Ammon's horn (tissue), 1 donor: ENCODE results near the gene SDHA.
"Not testable (repeated sequence)": the region's sequence is repeated elsewhere in the genome, so short reads cannot be mapped to it uniquely, and the experiment has no call there.

Experiments
- DNase-seq: peaks from one replicate; pipeline ENCODE4 v3.0.0-alpha.2; 2016; ENCODE audit warnings: low spot score

The SDHA gene

GRCh38 chr5:198516-199196 lies 19.5 kb upstream of the SDHA start:
- no peak for DNase-seq

GRCh38 chr5:199197-199949 lies 18.7 kb upstream of the SDHA start:
- no peak for DNase-seq

GRCh38 chr5:199950-200645 lies 18.0 kb upstream of the SDHA start:
- no peak for DNase-seq

- no peak for DNase-seq
These were observed 17.1 kb upstream of the SDHA start for GRCh38 chr5:200985-201384.

DNA sequence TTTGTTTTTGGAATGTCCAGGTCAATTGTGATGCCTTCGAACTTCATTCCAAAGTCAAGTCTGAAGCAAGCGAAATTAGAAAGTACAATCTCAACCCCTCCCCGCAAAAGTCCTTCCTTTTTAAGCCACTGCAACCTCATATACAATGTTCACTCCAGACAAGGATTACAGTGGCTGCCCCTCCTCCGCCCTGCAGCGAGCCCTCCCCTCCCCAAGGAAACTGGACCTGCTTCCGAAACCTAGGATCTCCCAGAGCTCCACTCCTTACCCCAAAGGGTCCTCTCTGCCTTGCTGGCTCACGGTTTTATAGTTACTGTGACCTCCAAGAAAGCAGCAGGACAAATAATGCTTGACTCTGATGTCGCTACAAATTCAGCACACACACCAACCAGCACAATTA lies 16.4 kb upstream of the SDHA start:
- no peak for DNase-seq

DNA sequence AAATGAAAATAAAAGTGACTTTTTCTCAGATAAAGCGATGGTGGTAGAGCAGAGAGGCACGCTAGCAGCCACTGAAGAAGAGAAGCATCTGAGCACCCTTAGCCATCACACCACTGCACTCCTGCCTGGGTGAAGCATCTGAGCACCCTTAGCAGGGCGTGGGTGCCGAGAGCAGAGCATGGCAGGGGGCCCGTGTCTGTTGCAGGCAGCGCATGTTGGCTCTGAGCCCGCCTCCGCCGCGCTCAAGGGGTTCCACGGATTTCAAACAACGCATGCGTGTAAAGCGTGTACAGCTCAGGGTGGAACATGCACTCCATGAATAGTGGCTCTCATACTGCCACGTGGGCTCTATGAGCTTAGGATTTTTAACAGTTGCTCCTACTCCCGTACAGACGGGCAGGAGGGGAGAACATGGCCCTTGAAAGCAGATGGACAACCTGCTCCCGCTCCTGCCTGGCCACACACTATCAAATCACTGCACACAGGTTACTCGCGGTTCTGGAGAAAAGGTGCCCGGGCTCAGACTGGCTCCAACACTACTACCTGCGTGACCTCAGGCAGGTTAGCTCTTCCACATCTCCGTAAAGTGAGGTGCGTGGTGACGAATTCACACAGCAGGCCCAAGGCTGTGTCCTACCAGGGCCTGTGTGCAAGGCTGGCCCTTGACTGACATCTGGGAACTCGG lies 14.7 kb upstream of the SDHA start:
- DNase-seq: no peak

- no peak for DNase-seq
These were observed 14.1 kb upstream of the SDHA start for GRCh38 chr5:204001-204400.

DNA sequence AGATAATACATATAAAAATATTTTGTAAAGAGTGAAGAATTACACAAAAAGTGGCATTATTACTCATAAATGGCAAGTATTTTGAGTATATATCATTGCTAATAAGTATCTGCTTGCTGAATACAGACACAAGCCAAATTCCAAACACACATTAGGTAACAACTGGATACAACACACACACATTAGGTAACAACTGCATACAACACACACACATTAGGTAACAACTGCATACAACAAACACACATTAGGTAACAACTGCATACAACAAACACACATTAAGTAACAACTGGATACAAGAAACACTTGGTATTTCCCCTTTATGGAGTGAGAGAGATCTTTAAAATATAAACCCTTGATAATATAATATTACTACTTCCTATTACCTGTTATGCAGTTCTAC lies 13.7 kb upstream of the SDHA start:
- DNase-seq: no peak

DNA sequence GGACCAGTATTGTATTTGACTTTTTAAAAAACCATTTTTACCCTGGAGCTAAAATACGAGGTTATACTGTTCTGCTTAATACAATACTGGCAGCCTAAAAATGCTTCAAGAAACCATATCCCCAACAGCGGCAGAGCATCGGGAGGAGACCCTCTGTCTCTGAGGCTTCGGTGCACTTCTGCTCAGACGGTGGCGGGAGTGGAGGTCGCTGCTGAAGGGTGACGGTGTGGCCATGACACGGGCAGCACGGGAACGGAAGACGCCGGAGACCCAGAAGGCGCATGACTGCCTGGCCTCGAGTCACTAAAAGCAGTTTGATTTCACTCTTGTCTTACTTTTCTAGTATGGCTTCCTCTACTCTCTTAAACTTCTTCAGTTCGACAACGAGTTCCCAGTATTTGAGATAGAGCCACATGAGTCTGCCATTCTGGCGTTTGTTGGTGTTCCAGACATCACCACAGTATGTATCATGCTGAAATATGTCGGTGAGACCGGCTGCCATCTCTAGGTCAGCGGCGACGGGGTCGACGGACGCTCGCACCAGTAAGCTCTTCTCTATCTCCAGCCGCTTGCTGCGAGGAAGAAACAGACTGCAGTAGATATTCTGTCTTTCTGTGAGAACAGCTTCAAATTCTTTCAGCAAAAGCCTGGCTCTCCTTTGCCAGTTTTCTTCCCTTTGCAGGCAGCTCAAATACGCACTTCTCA lies 13.0 kb upstream of the SDHA start:
- no peak for DNase-seq

- no peak for DNase-seq
These were observed 11.7 kb upstream of the SDHA start for GRCh38 chr5:206406-206805.

- DNase-seq: no peak
These were observed 11.1 kb upstream of the SDHA start for GRCh38 chr5:206927-207536.

DNA sequence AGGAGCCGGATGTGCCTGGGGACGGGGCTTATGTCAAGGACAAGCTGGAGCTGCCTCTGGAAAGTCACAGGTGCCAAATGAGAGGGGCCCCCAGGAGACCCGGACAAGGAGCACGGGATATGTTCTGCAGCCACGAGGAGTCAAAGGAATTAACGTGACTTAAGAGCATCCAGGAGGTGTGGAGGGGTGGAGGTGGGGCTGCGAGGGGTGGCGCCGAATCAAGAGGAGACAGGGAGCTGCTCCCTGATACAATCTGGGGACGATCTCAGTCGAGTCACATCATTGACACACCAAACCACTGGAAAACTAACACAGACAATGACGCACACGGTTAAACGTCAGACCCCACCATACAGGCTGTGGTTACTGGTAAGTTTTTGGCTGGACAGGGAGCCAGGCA lies 10.5 kb upstream of the SDHA start:
- no peak for DNase-seq

DNA sequence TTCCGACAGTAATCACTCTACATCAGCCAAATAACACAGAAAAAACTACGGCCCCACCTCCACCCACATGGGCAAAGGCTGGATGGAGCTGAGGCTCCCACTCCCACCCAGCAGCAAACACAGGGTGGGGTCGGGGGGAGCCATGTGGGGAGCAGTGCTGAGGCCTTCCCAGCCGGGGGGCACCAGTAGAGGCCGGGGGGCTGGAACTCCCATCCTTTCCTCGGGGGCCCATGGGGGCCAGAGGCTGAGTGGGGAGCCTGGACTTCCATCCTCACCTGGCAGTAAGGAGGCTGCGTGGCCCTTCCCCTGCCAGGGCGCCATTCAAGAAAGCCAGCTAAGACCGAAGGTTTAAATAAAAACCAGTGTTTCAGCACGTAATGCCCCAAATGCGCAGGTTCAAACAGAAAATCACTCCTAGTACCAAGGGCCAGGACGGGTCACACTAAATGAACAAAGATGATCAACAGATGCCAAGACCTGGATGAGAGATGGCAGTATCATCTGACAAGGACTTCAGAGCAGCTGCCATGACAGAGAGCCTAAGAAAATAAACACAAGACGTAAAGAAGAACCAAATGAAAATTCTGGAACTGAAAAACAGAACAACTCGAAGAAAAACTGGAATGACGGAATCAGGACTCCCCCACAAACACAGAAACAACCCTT lies 9.5 kb upstream of the SDHA start:
- no peak for DNase-seq

DNA sequence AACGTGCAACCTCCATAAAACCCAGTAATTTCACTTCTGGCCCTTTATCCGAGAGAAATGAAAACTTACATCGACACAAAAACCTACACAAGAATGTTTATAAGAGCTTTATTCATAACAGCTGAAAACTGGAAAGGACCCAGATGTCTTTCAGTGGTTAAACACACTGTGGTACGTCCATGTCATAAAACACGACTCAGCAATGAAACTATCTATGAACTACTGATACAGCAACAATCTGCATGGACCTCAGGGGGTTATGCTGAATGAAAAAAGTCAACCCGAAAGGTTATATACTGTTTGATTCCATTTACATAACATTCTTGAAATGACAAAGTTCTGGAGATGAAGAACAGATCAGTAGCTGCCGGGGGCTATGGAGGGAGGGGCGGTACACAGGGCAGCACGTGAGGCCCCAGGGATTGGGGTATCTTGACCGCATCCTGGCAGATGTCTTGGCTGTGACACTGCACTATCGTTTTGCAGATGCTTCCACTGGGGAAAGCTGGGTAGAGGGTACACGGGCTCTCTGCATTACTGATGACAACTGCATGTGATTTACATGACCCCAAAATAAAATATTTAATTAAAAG lies 4.2 kb upstream of the SDHA start:
- no peak for DNase-seq

DNA sequence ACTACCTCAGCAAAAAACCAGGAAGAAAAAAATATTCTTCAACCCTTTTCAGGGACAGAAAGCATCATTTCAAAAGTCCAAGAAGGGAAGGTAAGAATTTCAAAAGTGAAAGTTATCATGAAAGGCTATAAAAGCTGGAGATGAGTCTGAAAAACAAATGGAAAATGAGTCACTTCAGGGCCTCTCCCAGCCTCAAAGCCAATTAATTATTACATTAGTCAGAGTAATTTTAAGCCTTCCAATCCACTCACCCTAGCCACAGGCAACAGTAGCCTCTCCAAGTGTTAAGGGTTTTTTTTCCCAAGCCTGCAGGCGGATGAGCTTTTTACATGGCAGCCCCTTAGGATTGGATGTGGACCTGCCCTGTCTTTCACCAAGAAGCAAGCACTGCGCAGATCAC lies 2.9 kb upstream of the SDHA start:
- DNase-seq: not testable (repeated sequence)

- not testable (repeated sequence) for DNase-seq
These were observed 2.0 kb upstream of the SDHA start for GRCh38 chr5:216076-216475.

DNA sequence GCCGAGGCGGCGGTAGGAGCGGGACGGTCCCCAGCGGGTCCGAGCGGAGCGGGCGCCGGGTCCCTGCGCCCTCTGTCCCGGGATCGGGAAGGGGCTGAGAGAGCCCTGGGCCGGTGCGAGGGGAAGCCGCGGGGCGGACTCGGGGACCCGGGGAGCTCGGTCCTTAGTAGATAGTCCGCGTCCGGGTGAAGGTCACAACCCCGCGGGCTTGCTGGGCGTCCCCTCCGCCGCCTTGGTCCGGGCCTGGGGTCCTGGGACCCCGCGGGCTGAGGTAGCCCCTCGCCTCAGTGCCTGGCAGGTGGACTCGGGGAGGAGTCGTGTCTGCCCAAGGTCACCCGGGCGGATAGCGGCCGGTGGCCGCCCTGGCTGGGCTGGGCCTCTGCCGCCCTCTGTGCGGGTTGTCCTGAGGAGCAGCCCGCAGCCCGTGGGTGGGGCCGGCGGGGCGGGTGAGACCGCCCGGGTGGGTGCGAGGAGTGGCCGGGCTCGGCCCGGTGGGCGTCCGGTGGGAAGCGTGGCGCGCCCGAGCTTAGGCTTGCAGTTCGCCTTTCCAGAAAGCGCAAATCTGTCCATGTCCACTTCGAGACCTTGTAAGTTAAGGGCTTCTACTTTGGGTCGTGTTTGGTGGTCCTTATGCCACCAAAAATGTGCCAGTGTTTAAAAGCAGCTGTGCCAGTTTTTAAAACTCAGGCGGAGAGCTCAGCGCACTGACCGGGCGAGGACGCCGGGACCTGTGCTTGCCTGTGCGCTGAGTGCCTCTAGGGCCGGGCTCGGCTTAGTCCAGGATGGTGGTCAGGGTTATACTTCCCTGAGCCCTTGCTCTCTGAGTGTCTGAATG lies 554 bp downstream of the SDHA start:
- peak; percentile 30 for DNase-seq

GRCh38 chr5:219460-219863 lies 1.3 kb downstream of the SDHA start:
- DNase-seq: peak; percentile 35

GRCh38 chr5:219991-220390 lies 1.9 kb downstream of the SDHA start:
- no peak for DNase-seq
